SJSA1 (cell line): ENCODE data around the gene SYT7. TPM values are rescaled to one million over a fixed set of nuclear protein-coding genes. Genes with fewer than 3 reads are reported as not detected.

ENCODE experiments used
- DNase-seq, 2 experiments: peaks; one replicate each; pipeline ENCODE4 v3.0.0-alpha.2; 2015 to 2020; ENCODE audit warnings: low spot score in 2 of 2, low read depth in 1 of 2
- H3K27ac ChIP-seq: fragments of 250-450 bp; sonication (Bioruptor Pico); 2 replicates; pipeline ENCODE4 v1.5.1; 2020; ENCODE audit warnings: mild to moderate bottlenecking, moderate library complexity
- H3K27me3 ChIP-seq: fragments of 250-450 bp; sonication (Bioruptor Pico); replicated peaks from 2 replicates; pipeline ENCODE4 v1.5.1; 2020; ENCODE audit warnings: mild to moderate bottlenecking, moderate library complexity
- H3K36me3 ChIP-seq: fragments of 250-450 bp; sonication (Bioruptor Pico); 2 replicates; pipeline ENCODE4 v1.5.1; 2020; ENCODE audit warnings: mild to moderate bottlenecking
- H3K4me1 ChIP-seq: fragments of 250-450 bp; sonication (Bioruptor Pico); replicated peaks from 2 replicates; pipeline ENCODE4 v1.6.1; 2021; ENCODE audit warnings: mild to moderate bottlenecking
- H3K4me3 ChIP-seq: fragments of 250-450 bp; sonication (Bioruptor Pico); 2 replicates; pipeline ENCODE4 v1.5.1; 2020; ENCODE audit warnings: mild to moderate bottlenecking
- H3K9me3 ChIP-seq: fragments of 250-450 bp; sonication (Bioruptor Pico); replicated peaks from 2 replicates; pipeline ENCODE4 v1.5.1; 2020; ENCODE audit warnings: mild to moderate bottlenecking
- total RNA-seq: library from RNA; depleted of rRNA; stranded (reverse); fragments of >200 nt; shearing (Covaris generic); gene quantifications from 2 replicates; pipeline ENCODE4 v1.2.3, GENCODE V29; 2014

Gene SYT7
- total RNA-seq, 1 experiment from 2014 or later: not detected

DNA sequence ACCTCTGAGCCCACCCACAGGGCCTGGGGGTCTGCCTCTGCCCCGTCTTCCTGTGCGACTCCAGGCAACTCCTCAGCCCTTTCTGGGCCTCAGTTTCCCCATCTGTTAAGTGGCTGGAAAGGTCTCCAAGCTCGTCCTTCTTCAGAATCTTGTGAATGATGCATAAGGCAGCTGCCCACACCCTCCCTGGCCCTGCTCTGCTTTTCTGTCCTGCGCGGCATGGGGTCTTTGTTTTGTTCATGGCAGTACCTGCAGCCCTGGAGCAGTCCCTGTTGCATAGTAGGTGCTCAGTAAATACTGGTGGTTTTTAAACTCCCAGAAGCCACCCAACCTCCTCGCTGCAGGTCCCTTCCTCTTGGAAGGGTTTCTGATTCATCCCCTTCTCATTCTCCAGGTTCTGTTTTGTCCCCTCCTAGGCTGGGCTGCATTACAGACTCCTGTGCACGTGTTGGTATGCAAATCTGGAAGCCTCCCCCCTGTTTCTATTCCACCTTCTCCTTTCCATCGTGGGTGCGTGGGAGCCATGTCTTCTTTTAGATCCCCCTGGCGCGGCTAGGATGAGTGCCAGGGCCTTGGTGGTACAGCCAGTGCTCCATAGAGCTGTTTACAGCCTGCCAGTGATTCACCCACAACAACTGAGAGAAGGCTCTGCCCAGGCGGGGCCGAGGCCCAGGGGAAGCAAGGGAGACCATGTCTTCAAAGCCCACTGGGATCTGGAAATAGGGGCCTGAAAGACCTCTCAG is 19.3 kb upstream of the SYT7 start:
- Histone ChIP-seq H3K4me1 (peaks cover 7% of the 10 kb centered on the region), H3K36me3 (no peaks in the 10 kb centered on the region), H3K27me3 (peaks cover 71% of the 10 kb centered on the region), H3K4me3 (no peak overlapping the region), H3K9me3 (no peaks in the 10 kb centered on the region), H3K27ac (no peak overlapping the region)
- DNase-seq: no peak

DNA sequence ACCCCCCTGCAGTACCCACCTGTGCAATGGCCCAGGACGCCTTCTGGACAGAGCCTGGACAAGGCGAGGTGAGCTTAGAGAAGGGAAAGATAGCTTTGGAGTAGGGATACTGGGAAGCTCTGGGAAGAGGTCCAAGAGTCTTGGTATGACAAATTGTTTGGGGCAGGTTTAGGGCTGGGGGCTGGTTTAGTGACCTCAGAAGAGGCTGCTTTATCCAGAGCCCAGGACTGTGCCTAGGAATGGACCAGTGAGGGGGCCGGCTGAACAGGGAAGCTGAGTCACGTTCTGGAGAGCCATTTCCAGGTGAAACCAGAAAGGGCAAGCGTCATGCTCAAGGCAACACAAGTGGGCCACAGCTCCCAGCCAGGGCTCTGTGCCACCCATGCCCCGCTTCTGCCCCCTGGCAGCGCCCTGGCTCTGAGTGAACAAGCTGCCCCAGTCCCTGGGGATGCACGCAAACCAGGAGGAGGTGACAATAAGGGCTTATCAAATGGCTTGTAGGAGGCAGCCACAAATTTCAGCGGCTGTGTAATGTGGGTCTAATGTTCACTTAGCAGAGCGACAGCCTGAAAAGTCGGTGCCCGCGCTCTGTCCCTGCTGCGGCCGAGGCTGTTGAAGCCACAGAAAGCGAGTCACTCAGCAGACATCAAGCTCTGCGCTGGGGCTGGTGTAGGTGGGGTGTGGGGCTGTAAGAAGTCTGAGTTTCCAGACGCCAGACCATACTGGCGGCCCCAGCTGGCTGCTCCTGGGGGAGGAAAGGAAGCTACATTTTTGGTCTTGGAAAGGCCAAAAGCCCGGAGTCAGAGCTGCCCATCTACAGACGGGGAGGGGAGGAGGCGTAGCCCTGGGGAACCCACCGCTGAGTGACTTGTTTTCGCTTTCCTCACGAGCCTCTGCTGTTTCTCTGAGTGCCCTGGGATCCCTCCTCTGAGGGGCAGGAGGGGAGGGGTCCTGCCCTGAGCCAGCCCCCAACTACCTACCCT is 18.3 kb upstream of the SYT7 start:
- no peak overlapping the region for H3K27ac ChIP-seq

DNA sequence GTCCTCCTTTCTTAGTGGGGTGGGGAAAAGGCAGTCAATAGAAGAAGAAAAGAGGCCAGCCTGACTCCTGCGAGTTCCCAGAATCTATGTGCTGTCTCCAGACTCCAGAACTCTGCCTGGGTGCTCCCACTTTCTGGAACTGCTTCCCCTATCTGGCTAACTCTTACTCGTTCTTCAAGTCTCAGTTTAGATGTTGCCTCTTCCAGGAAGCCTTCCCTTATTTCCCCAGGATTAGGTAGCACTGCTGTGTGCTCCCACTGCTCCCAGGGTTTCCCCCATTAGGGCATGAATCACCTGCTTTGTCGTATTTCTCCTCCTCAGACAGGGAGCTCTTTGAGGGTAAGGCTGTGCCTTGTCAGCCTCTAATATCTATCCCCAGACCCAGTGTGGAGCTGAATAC is 17.5 kb upstream of the SYT7 start:
- DNase-seq: no peak
- Histone ChIP-seq H3K36me3 (no peaks in the 10 kb centered on the region), H3K9me3 (no peaks in the 10 kb centered on the region), H3K4me3 (no peak overlapping the region), H3K4me1 (peaks cover 6% of the 10 kb centered on the region), H3K27me3 (peaks cover 70% of the 10 kb centered on the region), H3K27ac (no peak overlapping the region)

More for the DNA sequence above, 18.3 kb upstream of the SYT7 start:
- no peak overlapping the region for H3K4me3 ChIP-seq
- H3K27me3 ChIP-seq: peaks cover 70% of the 10 kb centered on the region
- H3K36me3 ChIP-seq: no peaks in the 10 kb centered on the region
- H3K9me3 ChIP-seq: no peaks in the 10 kb centered on the region
- no peak for DNase-seq
- peaks cover 7% of the 10 kb centered on the region for H3K4me1 ChIP-seq

DNA sequence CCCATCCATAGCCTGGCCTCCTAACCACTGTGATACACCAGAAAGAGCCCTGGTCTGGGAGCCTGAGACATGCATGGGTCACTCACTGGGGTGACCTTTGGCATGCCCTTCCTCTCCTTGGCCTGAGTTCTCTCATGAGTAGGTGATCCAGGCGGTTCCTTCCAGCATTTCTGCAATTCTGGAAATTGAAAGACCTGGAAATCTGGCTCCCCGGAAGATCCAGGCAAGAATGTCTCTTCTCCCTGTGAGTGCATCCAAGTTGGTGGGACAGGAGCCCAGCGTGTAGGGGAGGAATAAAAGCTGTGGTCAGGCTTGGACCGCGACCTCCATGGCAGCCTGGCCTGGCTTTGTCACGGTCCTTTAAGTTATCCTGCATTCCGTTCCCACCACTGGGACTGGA is 16.1 kb upstream of the SYT7 start:
- Histone ChIP-seq H3K4me1 (no peaks in the 10 kb centered on the region), H3K27me3 (peaks cover 69% of the 10 kb centered on the region), H3K9me3 (no peaks in the 10 kb centered on the region), H3K27ac (no peak overlapping the region), H3K4me3 (no peak overlapping the region), H3K36me3 (no peaks in the 10 kb centered on the region)
- no peak for DNase-seq

DNA sequence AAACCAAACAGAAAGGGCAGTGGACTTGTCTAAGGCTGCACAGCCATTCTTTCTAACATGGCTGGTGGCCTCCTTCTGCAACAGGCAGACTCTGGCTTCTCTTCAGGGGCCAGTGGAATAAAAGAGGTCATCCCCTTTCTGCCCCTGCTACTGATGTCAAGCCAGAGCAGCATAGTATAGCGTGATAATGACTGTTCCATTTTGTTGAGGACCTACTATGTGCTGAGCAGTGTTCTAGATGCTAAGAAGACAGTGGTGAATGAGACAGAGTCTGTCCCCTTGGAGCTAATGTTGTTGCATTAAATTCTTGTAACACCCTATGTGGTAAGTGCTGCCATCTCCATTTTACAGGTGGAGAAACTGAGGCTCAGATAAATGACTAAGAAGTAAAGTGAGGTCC is 15.7 kb upstream of the SYT7 start:
- no peak overlapping the region for H3K27ac ChIP-seq
- DNase-seq: no peak
- H3K27me3 ChIP-seq: peaks cover 74% of the 10 kb centered on the region
- H3K4me1 ChIP-seq: no peaks in the 10 kb centered on the region
- no peaks in the 10 kb centered on the region for H3K36me3 ChIP-seq
- no peak overlapping the region for H3K4me3 ChIP-seq
- H3K9me3 ChIP-seq: no peaks in the 10 kb centered on the region

DNA sequence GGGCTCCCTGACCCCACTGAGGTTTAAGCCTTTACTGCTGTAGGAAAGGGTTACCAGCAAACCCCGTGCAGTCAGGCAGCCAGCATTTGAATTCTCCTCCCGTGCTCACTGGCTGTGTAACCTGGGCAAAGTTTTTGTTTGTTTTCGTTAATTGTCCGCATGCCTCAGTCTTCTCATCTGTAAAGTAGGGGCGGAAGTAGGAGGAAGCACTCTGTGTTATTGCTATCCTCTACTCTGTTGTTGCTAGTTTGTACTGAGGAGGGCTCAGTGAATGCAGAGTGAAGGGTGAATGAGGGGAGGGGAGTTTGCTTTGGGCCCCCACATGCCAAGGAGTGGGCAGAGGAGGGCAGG is 14.0 kb upstream of the SYT7 start:
- Histone ChIP-seq H3K27ac (no peak overlapping the region), H3K4me1 (no peaks in the 10 kb centered on the region), H3K36me3 (no peaks in the 10 kb centered on the region), H3K27me3 (peaks cover 82% of the 10 kb centered on the region), H3K9me3 (no peaks in the 10 kb centered on the region), H3K4me3 (no peak overlapping the region)
- no peak for DNase-seq

DNA sequence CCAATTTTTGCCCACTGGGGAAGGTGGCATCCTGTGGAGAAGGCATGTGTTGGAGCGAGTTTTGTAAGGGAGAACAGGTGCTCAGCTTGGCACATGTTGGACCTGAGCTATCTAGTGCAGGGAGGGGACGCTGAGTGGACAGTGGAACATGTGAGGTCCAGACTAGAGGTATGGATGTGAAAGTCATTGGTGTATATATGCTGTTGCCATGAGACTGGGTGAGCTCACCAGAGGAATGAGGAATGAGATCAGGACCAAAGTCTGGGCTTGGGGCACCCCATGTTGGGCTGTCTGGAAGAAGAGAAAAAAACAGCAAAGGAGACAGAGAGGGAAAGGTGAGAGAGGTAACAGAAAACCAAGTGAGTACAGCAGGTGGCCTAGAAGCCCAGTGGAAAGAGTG is 12.3 kb upstream of the SYT7 start:
- Histone ChIP-seq H3K9me3 (0 out of 2 replicates have a peak, but pooled peaks cover 1% of the 10 kb centered on the region), H3K27ac (no peak overlapping the region), H3K4me1 (peaks cover 2% of the 10 kb centered on the region; the same call in 1 of the 2 replicates), H3K27me3 (peaks cover 82% of the 10 kb centered on the region), H3K36me3 (no peaks in the 10 kb centered on the region), H3K4me3 (no peak overlapping the region)
- no peak for DNase-seq

DNA sequence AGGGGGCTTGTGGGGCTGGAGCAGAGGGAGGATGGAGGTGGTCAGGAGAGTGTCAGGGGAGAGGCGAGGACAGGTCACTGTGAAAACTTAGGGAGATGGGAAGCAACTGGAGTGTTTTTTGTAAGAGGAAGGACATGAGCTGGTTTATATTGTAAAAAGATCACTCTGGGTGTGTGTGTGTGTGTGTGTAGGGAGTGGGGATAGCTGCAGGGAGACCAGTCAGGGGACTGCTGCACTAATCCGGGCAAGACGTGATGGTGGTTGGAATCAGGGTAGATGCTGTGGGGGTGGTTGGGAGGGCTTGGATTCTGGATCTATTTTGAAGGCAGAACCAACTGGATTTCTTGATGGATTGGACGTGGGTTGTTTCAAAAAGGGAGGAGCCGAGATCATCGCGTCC is 11.3 kb upstream of the SYT7 start:
- H3K4me3 ChIP-seq: no peak overlapping the region
- 0 out of 2 replicates have a peak, but pooled peaks cover 4% of the 10 kb centered on the region for H3K9me3 ChIP-seq
- no peak for DNase-seq
- H3K4me1 ChIP-seq: peaks cover 9% of the 10 kb centered on the region; the same call in 1 of the 2 replicates
- no peak overlapping the region for H3K27ac ChIP-seq
- no peaks in the 10 kb centered on the region; the same call in 1 of the 2 replicates for H3K36me3 ChIP-seq
- peaks cover 85% of the 10 kb centered on the region for H3K27me3 ChIP-seq

DNA sequence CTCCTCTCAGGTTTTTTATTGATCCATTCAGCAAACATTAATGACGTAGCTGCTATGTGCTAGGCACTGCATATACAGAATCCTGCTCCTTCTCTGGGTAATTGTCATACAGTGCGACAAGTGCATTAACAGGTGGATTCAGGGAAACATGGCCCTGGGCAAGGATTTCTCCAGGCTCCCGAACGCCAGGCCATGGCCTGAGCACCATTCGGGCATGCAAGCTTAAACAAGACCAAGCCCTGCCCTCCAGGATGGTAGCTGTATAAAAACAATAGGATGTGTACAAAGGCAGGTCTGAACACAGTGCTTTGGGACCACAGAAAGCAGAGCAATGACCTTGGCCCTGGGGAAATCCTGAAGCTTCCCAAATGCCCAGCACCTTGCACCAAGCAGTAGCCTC is 9.1 kb upstream of the SYT7 start:
- Histone ChIP-seq H3K27me3 (peaks cover 91% of the 10 kb centered on the region), H3K4me1 (peaks cover 10% of the 10 kb centered on the region; the same call in 1 of the 2 replicates), H3K36me3 (no peaks in the 10 kb centered on the region; the same call in 1 of the 2 replicates), H3K4me3 (no peak overlapping the region), H3K9me3 (0 out of 2 replicates have a peak, but pooled peaks cover 4% of the 10 kb centered on the region), H3K27ac (no peak overlapping the region)
- DNase-seq: no peak

DNA sequence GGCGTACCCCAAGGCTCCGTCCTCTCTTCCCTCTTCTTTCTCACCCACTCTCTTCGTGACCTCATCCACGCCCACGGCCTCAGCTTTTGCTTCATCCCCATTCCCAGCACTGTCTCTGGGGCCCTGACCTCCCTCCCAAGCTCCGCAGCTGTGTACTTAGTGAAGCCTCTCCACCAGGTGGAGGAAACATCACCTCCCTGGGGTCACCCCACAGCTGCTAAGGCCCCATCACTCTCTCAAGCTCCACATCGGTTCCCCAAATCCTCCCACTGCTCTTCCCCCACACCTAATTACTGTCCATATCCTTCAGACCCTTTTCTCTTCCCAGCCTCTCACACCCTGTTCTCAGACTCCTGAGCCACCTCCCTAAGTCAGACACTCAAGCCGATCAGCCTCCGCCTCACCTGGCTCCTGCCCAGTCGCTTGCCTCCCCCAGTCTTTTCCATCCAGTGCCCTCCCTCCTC is 7.9 kb upstream of the SYT7 start:
- H3K27me3 ChIP-seq: peaks cover 87% of the 10 kb centered on the region
- no peak for DNase-seq
- H3K27ac ChIP-seq: no peak overlapping the region
- H3K4me3 ChIP-seq: no peak overlapping the region
- no peaks in the 10 kb centered on the region; the same call in 1 of the 2 replicates for H3K36me3 ChIP-seq
- H3K4me1 ChIP-seq: peaks cover 10% of the 10 kb centered on the region; the same call in 1 of the 2 replicates
- 0 out of 2 replicates have a peak, but pooled peaks cover 4% of the 10 kb centered on the region for H3K9me3 ChIP-seq

DNA sequence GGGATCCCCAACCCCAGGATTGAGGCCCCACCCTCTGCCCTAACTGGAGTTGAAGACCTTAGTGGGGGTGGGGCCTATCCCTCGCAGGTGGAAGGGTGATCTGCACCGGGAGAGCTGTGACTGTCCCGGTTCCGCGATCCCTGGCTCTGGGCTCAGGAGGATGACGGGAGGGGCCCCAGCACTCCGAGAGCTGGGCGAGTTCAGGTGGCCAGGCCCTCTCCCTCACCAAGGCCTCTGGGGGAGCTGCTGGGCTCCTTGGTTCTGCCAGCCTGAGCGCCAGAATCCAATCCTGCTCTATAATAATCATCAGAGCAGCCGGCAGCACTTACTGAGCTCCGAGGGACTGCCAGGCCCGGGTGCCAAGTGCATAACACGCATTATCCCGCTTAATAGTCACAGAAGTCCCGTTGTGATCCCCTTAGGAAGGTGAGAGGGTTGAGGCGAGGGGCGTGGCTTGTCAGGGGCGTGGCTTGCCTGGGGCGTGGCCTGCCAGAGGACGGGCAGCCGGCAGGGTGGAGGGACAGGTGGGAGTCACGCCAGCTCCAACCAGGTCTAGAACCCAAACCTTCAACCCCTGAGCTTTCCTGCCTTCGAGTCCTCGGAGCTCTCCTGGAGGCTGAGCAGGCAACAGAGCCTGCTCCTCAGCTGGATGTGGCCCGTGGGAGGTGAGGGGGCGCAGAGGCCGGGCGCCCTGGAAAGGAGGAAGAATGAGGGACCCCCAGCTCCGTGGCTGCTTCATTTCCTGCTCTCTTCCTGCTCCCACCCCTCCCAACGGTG is 7.3 kb upstream of the SYT7 start:
- Histone ChIP-seq H3K4me1 (peaks cover 10% of the 10 kb centered on the region; the same call in 1 of the 2 replicates), H3K27me3 (peaks cover 87% of the 10 kb centered on the region), H3K27ac (no peak overlapping the region), H3K9me3 (0 out of 2 replicates have a peak, but pooled peaks cover 4% of the 10 kb centered on the region), H3K36me3 (no peaks in the 10 kb centered on the region; the same call in 1 of the 2 replicates), H3K4me3 (no peak overlapping the region)
- DNase-seq: peak in 1 of 2 experiments; percentile 33

DNA sequence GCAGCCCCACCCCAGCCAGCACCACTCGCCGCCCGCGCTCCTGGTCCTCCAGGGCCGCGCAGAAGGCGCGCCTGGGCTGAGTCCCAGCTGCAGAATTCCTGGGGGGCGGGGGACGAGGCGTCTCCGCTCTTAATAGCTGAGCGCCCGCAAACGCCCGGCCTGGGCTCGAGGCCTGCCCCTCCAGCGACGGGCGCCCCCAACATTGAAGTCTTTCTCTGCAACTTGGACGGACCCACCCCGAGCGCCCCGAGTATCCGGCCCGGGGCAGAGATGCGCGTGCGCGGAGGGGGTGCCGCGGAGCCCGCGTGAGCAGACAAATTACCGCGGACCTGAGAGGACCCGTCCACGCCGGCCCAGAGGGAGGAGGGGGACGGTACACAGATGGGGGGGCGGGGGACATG is 6.7 kb upstream of the SYT7 start:
- no peak for DNase-seq
- no peaks in the 10 kb centered on the region; the same call in 1 of the 2 replicates for H3K36me3 ChIP-seq
- H3K27me3 ChIP-seq: peaks cover 86% of the 10 kb centered on the region
- H3K27ac ChIP-seq: no peak overlapping the region
- H3K9me3 ChIP-seq: 0 out of 2 replicates have a peak, but pooled peaks cover 4% of the 10 kb centered on the region
- H3K4me3 ChIP-seq: no peak overlapping the region
- H3K4me1 ChIP-seq: peaks cover 10% of the 10 kb centered on the region; the same call in 1 of the 2 replicates
